IMR-90 (cell line): ENCODE measurements around the gene HDHD3.

Experiments used
- BHLHE40 ChIP-seq: fragments of 150-350 bp; IDR thresholded peaks from 2 replicates; pipeline ENCODE4 v1.6.1; 2016; ENCODE audit warnings: mild to moderate bottlenecking, low read depth, low read length
- CEBPB ChIP-seq: IDR thresholded peaks from 2 replicates; pipeline ENCODE4 v1.6.1; 2012; ENCODE audit warnings: low read depth, low read length, improper control_type of control experiment
- CHD1 ChIP-seq: IDR thresholded peaks from 2 replicates; pipeline ENCODE4 v1.6.1; 2012; ENCODE audit warnings: low read depth, low read length, improper control_type of control experiment
- FOS ChIP-seq: fragments of 150-350 bp; IDR thresholded peaks from 2 replicates; pipeline ENCODE4 v1.6.1; 2016; ENCODE audit warnings: low read depth, low read length
- MAFK ChIP-seq: IDR thresholded peaks from 2 replicates; pipeline ENCODE4 v1.6.1; 2012; ENCODE audit warnings: low read depth, low read length, improper control_type of control experiment
- MAZ ChIP-seq: IDR thresholded peaks from 2 replicates; pipeline ENCODE4 v1.6.1; 2012; ENCODE audit warnings: low read depth, mild to moderate bottlenecking, low read length, improper control_type of control experiment, moderate library complexity, borderline replicate concordance
- POLR2A ChIP-seq: IDR thresholded peaks from 2 replicates; pipeline ENCODE4 v1.6.1; 2012; ENCODE audit warnings: mild to moderate bottlenecking, low read depth, low read length
- RAD21 ChIP-seq: IDR thresholded peaks from 2 replicates; pipeline ENCODE4 v1.6.1; 2012; ENCODE audit warnings: low read length, improper control_type of control experiment
- RCOR1 ChIP-seq: IDR thresholded peaks from 2 replicates; pipeline ENCODE4 v1.6.1; 2012; ENCODE audit warnings: mild to moderate bottlenecking, low read length, improper control_type of control experiment; ENCODE audit not compliant: insufficient replicate concordance
- RFX5 ChIP-seq: IDR thresholded peaks from 2 replicates; pipeline ENCODE4 v1.8.0; 2012; ENCODE audit warnings: low read depth, mild to moderate bottlenecking, low read length, moderate library complexity
- SMC3 ChIP-seq: fragments of 150-350 bp; IDR thresholded peaks from 2 replicates; pipeline ENCODE4 v1.6.1; 2016; ENCODE audit warnings: low read depth, mild to moderate bottlenecking, antibody characterized with exemption, low read length, moderate library complexity
- TF ChIP-seq, protein P1 (sequence below): conservative IDR thresholded peaks from 2 replicates; pipeline ENCODE4 v1.5.1; 2012; ENCODE audit warnings: mild to moderate bottlenecking, low read depth, low read length, improper control_type of control experiment
- TF ChIP-seq, protein P2 (sequence below): fragments of 150-350 bp; IDR thresholded peaks from 2 replicates; pipeline ENCODE4 v1.6.1; 2017; ENCODE audit warnings: mild to moderate bottlenecking, antibody characterized with exemption, low read length, low read depth

GRCh38 chr9:113359385-113359784 lies 17.4 kb downstream of the HDHD3 start:
- TF ChIP-seq, protein P1, sequence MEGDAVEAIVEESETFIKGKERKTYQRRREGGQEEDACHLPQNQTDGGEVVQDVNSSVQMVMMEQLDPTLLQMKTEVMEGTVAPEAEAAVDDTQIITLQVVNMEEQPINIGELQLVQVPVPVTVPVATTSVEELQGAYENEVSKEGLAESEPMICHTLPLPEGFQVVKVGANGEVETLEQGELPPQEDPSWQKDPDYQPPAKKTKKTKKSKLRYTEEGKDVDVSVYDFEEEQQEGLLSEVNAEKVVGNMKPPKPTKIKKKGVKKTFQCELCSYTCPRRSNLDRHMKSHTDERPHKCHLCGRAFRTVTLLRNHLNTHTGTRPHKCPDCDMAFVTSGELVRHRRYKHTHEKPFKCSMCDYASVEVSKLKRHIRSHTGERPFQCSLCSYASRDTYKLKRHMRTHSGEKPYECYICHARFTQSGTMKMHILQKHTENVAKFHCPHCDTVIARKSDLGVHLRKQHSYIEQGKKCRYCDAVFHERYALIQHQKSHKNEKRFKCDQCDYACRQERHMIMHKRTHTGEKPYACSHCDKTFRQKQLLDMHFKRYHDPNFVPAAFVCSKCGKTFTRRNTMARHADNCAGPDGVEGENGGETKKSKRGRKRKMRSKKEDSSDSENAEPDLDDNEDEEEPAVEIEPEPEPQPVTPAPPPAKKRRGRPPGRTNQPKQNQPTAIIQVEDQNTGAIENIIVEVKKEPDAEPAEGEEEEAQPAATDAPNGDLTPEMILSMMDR = no peak
- no peak for TF ChIP-seq MAFK
- TF ChIP-seq POLR2A = no peak
- TF ChIP-seq FOS = no peak
- no peak for TF ChIP-seq CHD1
- TF ChIP-seq RAD21 = no peak
- TF ChIP-seq, protein P2, sequence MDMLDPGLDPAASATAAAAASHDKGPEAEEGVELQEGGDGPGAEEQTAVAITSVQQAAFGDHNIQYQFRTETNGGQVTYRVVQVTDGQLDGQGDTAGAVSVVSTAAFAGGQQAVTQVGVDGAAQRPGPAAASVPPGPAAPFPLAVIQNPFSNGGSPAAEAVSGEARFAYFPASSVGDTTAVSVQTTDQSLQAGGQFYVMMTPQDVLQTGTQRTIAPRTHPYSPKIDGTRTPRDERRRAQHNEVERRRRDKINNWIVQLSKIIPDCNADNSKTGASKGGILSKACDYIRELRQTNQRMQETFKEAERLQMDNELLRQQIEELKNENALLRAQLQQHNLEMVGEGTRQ = no peak
- no peak for TF ChIP-seq RFX5
- no peak for TF ChIP-seq CEBPB
- no peak for TF ChIP-seq BHLHE40
- no peak for TF ChIP-seq RCOR1
- TF ChIP-seq MAZ = no peak
- no peak for TF ChIP-seq SMC3
